ENCODE results near the gene SLC2A1.
A peak's percentile ranks its signal among the peaks of the same experiment; 100 is the strongest.

SLC2A1 gene

GRCh38 chr1:42937836-42938644 is 20.6 kb downstream of the SLC2A1 start:
- Histone ChIP-seq H3K14ac (ENCODE audit: low read length) (peak overlapping the region; percentile 17), H3K9me3 (ENCODE audit: insufficient read depth, low read depth, low read length) (peaks cover 3% of the 10 kb centered on the region), H2BK120ac (ENCODE audit: insufficient read depth, low read length, poor library complexity) (no peak overlapping the region), H3K4ac (ENCODE audit: low read depth, low read length) (peak overlapping the region; percentile 84), H3K9ac (ENCODE audit: low read length) (no peak overlapping the region), H3K4me3 (ENCODE audit: low read depth, low read length) (no peak overlapping the region), H3K27me3 (ENCODE audit: insufficient read depth, low read length) (no peaks in the 10 kb centered on the region), H2AFZ (ENCODE audit: insufficient read depth, low read length, poor library complexity) (no peak overlapping the region), H2BK5ac (ENCODE audit: low read depth, low read length, poor library complexity) (peak overlapping the region; percentile 8), H3K27ac (ENCODE audit: low read depth, low read length) (peak overlapping the region; percentile 16), H4K8ac (ENCODE audit: low read depth, low read length) (peak overlapping the region; percentile 30), H3K18ac (ENCODE audit: low read length) (peak overlapping the region; percentile 36), H4K12ac (ENCODE audit: low read depth, low read length) (no peak overlapping the region), H3K23ac (ENCODE audit: low read length) (no peak overlapping the region), H3K36me3 (ENCODE audit: control insufficient read depth in 1 of 2, insufficient read depth in 2 of 2, low read length in 2 of 2) (peaks cover 83 to 86% of the 10 kb centered on the region in 2 experiments), H3K4me1 (ENCODE audit: control insufficient read depth in 1 of 2, insufficient read depth in 2 of 2, low read length in 2 of 2) (peaks cover 75 to 83% of the 10 kb centered on the region in 2 experiments), H2AK5ac (ENCODE audit: low read length) (peak overlapping the region; percentile 27), H3K79me2 (ENCODE audit: control insufficient read depth, insufficient read depth, low read length, poor library complexity) (peaks cover 34% of the 10 kb centered on the region), H4K91ac (ENCODE audit: low read depth, low read length) (no peak overlapping the region), H2BK12ac (ENCODE audit: low read length) (peak overlapping the region; percentile 7), H3K79me1 (ENCODE audit: low read length) (peaks cover 46% of the 10 kb centered on the region), H3K4me2 (ENCODE audit: low read length) (no peak overlapping the region)
- no peak for DNase-seq
- WGBS (ENCODE audit: extremely low coverage, insufficient coverage, insufficient read length), result no CpG with 5 or more reads among the region's 6 CpGs

- Histone ChIP-seq H3K9me3 (ENCODE audit: insufficient read depth, low read depth, low read length) (peaks cover 3% of the 10 kb centered on the region), H3K23ac (ENCODE audit: low read length) (no peak overlapping the region), H3K27ac (ENCODE audit: low read depth, low read length) (no peak overlapping the region), H4K12ac (ENCODE audit: low read depth, low read length) (no peak overlapping the region), H3K36me3 (ENCODE audit: control insufficient read depth in 1 of 2, insufficient read depth in 2 of 2, low read length in 2 of 2) (peaks cover 81 to 85% of the 10 kb centered on the region in 2 experiments), H3K18ac (ENCODE audit: low read length) (peak overlapping the region; percentile 31), H3K27me3 (ENCODE audit: insufficient read depth, low read length) (no peaks in the 10 kb centered on the region), H2BK5ac (ENCODE audit: low read depth, low read length, poor library complexity) (no peak overlapping the region), H3K4me1 (ENCODE audit: control insufficient read depth in 1 of 2, insufficient read depth in 2 of 2, low read length in 2 of 2) (peaks cover 76 to 85% of the 10 kb centered on the region in 2 experiments), H3K9ac (ENCODE audit: low read length) (no peak overlapping the region), H2BK120ac (ENCODE audit: insufficient read depth, low read length, poor library complexity) (no peak overlapping the region), H4K91ac (ENCODE audit: low read depth, low read length) (no peak overlapping the region), H2AK5ac (ENCODE audit: low read length) (peak overlapping the region; percentile 6), H3K79me2 (ENCODE audit: control insufficient read depth, insufficient read depth, low read length, poor library complexity) (peaks cover 34% of the 10 kb centered on the region), H2AFZ (ENCODE audit: insufficient read depth, low read length, poor library complexity) (no peak overlapping the region), H3K4ac (ENCODE audit: low read depth, low read length) (no peak overlapping the region), H3K4me2 (ENCODE audit: low read length) (no peak overlapping the region), H3K14ac (ENCODE audit: low read length) (peak overlapping the region; percentile 5), H3K4me3 (ENCODE audit: low read depth, low read length) (no peak overlapping the region), H2BK12ac (ENCODE audit: low read length) (no peak overlapping the region), H3K79me1 (ENCODE audit: low read length) (peaks cover 44% of the 10 kb centered on the region), H4K8ac (ENCODE audit: low read depth, low read length) (peak overlapping the region; percentile 23)
- peak; percentile 58 to 60 for DNase-seq
- no CpG with 5 or more reads among the region's 6 CpGs for WGBS (ENCODE audit: extremely low coverage, insufficient coverage, insufficient read length)
These were observed 21.4 kb downstream of the SLC2A1 start for GRCh38 chr1:42937141-42937696.

DNA sequence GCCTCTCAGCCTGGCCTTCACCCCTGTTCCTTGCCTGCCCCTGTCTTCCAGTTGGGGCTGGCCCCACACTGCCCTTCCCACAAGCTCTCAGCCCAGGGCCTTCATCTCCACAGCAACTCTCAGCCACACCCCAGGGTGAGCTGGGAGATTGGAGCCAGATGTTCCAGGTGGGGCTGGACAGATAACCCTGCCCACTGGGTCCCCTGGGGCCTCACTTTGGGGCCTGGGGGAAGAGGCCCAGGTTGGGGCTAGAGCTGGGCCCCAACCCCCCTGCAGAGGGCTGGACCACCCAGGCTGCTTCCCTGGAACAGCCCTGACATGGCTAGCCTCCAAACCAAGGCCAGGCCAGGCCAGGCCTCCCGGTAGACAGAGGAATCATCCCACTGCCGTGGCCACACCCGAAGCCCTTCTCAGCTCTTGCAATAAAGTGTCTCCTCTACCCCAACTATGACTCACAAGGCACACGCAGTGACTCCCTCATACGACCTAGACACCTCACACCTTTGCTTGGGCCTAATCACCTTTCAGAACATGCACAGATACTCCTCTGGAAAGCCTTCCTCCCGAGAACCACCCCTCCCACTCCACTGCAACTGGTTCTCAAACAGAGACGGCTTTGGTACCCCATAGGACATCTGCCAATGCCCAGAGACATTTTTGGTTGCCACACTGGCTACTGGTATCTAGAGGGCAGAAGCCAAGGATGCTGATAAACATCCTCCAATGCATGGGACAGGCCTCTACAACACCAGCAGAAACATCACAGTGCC is 22.2 kb downstream of the SLC2A1 start:
- peak in 1 of 2 donors; percentile 46 for DNase-seq
- H2AK5ac ChIP-seq (ENCODE audit: low read length), result no peak overlapping the region
- H4K91ac ChIP-seq (ENCODE audit: low read depth, low read length), result peak overlapping the region; percentile 11
- H2AFZ ChIP-seq (ENCODE audit: insufficient read depth, low read length, poor library complexity), result no peak overlapping the region
- peak overlapping the region; percentile 15 for H2BK5ac ChIP-seq (ENCODE audit: low read depth, low read length, poor library complexity)
- H3K9ac ChIP-seq (ENCODE audit: low read length), result no peak overlapping the region
- peak overlapping the region; percentile 23 for H4K8ac ChIP-seq (ENCODE audit: low read depth, low read length)
- peak overlapping the region; percentile 54 for H3K14ac ChIP-seq (ENCODE audit: low read length)
- H3K79me1 ChIP-seq (ENCODE audit: low read length), result peaks cover 40% of the 10 kb centered on the region
- no peak overlapping the region for H3K4me2 ChIP-seq (ENCODE audit: low read length)
- no peak overlapping the region for H3K23ac ChIP-seq (ENCODE audit: low read length)
- peaks cover 76 to 83% of the 10 kb centered on the region in 2 experiments for H3K4me1 ChIP-seq (ENCODE audit: control insufficient read depth in 1 of 2, insufficient read depth in 2 of 2, low read length in 2 of 2)
- peaks cover 32% of the 10 kb centered on the region for H3K79me2 ChIP-seq (ENCODE audit: control insufficient read depth, insufficient read depth, low read length, poor library complexity)
- H3K27ac ChIP-seq (ENCODE audit: low read depth, low read length), result peak overlapping the region; percentile 37
- H3K18ac ChIP-seq (ENCODE audit: low read length), result peak overlapping the region; percentile 31
- peak overlapping the region; percentile 44 for H2BK12ac ChIP-seq (ENCODE audit: low read length)
- peak overlapping the region; percentile 1 for H2BK120ac ChIP-seq (ENCODE audit: insufficient read depth, low read length, poor library complexity)
- peak overlapping the region; percentile 48 for H3K4ac ChIP-seq (ENCODE audit: low read depth, low read length)
- H3K9me3 ChIP-seq (ENCODE audit: insufficient read depth, low read depth, low read length), result peaks cover 3% of the 10 kb centered on the region
- H4K12ac ChIP-seq (ENCODE audit: low read depth, low read length), result no peak overlapping the region
- WGBS (ENCODE audit: extremely low coverage, insufficient coverage, insufficient read length), result no CpG with 5 or more reads among the region's 7 CpGs
- no peaks in the 10 kb centered on the region for H3K27me3 ChIP-seq (ENCODE audit: insufficient read depth, low read length)
- peaks cover 80 to 81% of the 10 kb centered on the region in 2 experiments for H3K36me3 ChIP-seq (ENCODE audit: control insufficient read depth in 1 of 2, insufficient read depth in 2 of 2, low read length in 2 of 2)
- no peak overlapping the region for H3K4me3 ChIP-seq (ENCODE audit: low read depth, low read length)

DNA sequence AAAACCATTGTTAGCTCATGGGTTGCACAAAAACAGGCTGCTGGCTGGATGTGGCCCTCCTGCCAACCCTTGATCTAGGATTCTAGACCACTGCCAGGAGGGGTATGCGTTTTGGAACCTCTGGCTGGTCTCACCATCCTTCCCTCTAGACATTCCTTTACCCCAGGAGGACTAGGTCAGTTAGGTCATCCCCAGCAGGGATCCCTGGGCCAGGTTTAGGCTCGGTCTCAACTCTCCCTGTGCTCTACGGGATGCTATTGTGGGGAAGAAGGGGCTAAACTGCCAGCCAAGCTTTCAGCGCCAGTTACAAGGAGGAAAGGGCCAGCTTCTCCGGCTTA is 22.7 kb downstream of the SLC2A1 start:
- peak overlapping the region; percentile 8 for H3K18ac ChIP-seq (ENCODE audit: low read length)
- no peak overlapping the region for H2AK5ac ChIP-seq (ENCODE audit: low read length)
- H3K4me1 ChIP-seq (ENCODE audit: control insufficient read depth in 1 of 2, insufficient read depth in 2 of 2, low read length in 2 of 2), result peaks cover 71 to 82% of the 10 kb centered on the region in 2 experiments
- H3K4ac ChIP-seq (ENCODE audit: low read depth, low read length), result peak overlapping the region; percentile 48
- H3K23ac ChIP-seq (ENCODE audit: low read length), result no peak overlapping the region
- no peak overlapping the region for H3K9ac ChIP-seq (ENCODE audit: low read length)
- H2BK5ac ChIP-seq (ENCODE audit: low read depth, low read length, poor library complexity), result no peak overlapping the region
- H2BK120ac ChIP-seq (ENCODE audit: insufficient read depth, low read length, poor library complexity), result peak overlapping the region; percentile 1
- no peaks in the 10 kb centered on the region for H3K27me3 ChIP-seq (ENCODE audit: insufficient read depth, low read length)
- H3K14ac ChIP-seq (ENCODE audit: low read length), result peak overlapping the region; percentile 54
- H4K8ac ChIP-seq (ENCODE audit: low read depth, low read length), result peak overlapping the region; percentile 3
- H3K36me3 ChIP-seq (ENCODE audit: control insufficient read depth in 1 of 2, insufficient read depth in 2 of 2, low read length in 2 of 2), result peaks cover 82 to 86% of the 10 kb centered on the region in 2 experiments
- no peak overlapping the region for H3K4me2 ChIP-seq (ENCODE audit: low read length)
- H3K27ac ChIP-seq (ENCODE audit: low read depth, low read length), result peak overlapping the region; percentile 37
- no peak overlapping the region for H3K4me3 ChIP-seq (ENCODE audit: low read depth, low read length)
- no peak overlapping the region for H4K91ac ChIP-seq (ENCODE audit: low read depth, low read length)
- peaks cover 39% of the 10 kb centered on the region for H3K79me1 ChIP-seq (ENCODE audit: low read length)
- no peak for DNase-seq
- H4K12ac ChIP-seq (ENCODE audit: low read depth, low read length), result no peak overlapping the region
- H2AFZ ChIP-seq (ENCODE audit: insufficient read depth, low read length, poor library complexity), result no peak overlapping the region
- peaks cover 30% of the 10 kb centered on the region for H3K79me2 ChIP-seq (ENCODE audit: control insufficient read depth, insufficient read depth, low read length, poor library complexity)
- peaks cover 3% of the 10 kb centered on the region for H3K9me3 ChIP-seq (ENCODE audit: insufficient read depth, low read depth, low read length)
- WGBS (ENCODE audit: extremely low coverage, insufficient coverage, insufficient read length), result no CpG with 5 or more reads among the region's 5 CpGs
- peak overlapping the region; percentile 44 for H2BK12ac ChIP-seq (ENCODE audit: low read length)

Data from trophoblast cell (in vitro differentiated cells and primary cell).